Fibroblast of the conjunctiva (primary cell): ENCODE measurements around the gene PRKCE.

Experiments used
- DNase-seq: peaks from one replicate; pipeline ENCODE4 v3.0.0-alpha.2; 2010; ENCODE audit warnings: low read depth

Gene PRKCE

DNA sequence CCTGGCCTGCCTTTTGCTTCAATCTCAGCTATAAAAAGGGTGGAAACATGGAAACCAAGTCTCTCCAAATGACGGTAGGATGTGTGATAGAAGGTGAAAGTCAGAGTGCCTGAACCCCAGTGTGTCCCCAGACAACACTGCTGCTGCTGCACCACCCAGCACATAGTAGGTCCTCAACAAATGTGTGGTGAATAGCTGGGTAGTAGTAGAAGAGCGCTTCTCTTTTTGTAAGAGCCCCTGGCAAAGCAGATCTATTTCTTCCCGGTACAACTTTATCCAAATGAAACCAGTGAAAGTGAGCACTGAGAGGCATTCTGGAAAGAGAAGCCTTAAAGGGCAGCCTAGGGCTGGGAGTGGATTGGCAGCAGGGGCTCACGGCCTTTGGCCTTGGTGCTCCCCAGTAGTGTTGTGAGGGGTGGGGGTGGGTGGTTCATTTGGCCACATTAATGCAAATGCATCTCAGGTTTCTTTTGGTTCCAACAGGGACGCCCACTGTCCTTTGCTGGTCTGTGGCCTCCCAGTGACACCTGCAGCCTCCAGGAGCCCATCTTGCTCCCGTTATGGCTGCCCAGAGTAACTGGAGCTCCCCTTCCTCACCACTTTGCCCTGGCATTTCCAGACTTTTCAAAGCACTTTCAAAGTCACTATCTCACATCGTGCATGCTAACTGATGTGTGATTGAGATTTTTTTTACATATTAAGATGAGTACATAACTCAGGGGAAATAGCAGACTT lies 341.4 kb downstream of the PRKCE start:
- no peak for DNase-seq

DNA sequence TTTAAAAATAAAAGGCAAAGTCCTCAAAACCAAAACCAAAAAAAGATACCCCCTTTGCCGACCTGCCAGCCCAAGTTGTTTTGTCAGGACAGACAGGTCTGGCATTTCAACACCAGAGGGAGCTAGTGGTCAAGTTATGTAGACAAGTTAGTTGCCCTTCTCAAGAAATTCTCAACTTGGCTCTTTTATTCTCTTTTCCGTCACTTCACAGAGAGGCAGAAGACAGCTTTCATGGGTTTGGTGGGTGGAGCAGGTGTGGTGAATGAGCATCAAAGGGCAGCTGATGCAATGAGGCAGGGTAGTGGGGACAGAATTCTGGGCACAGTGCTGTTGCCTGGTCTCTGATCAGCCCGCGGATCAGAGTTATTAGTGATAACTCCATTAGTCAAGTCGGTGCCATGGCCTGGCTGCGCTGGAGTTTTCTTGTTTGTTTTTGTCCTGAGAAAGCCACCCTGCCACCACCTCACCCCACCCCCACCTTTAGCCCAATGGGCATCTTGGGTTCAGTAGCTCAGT lies 342.1 kb downstream of the PRKCE start:
- DNase-seq = peak; percentile 84

DNA sequence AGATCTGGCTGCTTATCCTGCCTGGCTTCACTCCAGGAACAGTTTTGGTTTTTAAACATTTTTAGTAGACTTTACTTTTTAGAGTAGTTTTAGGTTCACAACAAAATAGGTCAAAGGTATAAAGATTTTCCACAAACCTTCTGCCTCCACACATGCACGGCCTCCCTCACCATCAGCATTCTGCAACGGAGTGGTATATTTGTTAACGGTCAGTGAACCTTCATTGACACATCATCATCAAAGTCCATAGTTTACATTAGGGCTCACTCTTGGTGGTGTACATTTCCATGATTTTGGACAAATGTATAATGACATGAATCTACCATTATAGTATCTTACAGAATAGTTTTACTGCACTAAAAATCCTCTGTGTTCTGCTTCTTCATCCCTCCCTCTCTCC lies 342.6 kb downstream of the PRKCE start:
- DNase-seq = no peak

DNA sequence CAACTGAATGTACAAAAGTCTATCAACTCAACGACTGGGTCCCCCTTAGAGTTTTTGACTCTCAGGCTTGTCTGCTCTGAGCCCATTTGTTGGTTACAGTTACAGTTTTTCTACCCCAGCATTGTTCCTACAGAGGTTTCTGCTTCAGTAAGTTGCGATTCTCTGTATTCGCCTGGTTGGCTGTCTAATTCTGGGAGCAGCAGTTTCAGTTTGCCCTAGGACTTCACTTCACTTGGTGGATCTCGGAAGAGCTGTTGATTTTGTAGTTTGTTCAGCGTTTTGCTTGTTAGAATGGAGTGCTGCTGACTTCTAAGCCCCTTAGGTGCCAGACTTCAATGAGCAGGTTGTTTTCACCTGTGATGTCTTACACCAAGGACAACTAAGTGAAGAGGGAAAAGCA lies 349.2 kb downstream of the PRKCE start:
- no peak for DNase-seq

DNA sequence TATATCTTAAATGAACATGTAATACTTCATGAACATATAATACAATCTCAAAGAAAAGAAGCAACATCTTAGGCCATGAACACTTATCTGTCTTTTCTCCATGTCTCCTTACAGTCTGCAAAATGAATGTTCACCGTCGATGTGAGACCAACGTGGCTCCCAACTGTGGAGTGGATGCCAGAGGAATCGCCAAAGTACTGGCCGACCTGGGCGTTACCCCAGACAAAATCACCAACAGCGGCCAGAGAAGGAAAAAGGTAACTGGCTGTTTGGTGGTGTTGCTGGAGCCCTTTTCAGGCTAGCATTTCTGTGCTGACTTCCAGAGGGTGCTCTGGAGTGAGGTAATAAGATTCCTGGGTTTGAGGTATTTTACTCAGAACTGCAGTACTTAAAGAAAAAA lies 349.8 kb downstream of the PRKCE start:
- DNase-seq = no peak

GRCh38 chr2:46001741-46002506 lies 350.4 kb downstream of the PRKCE start:
- DNase-seq = no peak

DNA sequence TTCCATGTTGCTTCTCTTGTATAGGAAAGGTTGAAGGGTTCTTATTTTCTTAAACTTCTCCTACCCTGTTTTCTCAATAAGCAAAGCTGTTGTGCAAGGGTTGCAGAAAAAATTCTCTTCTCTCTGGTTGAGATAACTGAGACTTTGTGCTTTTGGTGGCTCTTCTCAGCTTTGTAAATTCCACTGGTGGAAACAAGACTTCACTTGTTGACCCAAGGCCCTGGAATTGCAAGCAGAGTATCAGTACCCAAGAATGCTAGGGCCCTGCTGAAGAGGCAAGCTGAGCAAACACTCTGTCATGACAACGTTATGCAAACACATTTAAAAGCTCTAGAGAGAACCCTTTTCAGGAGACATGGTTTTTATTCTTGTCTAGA lies 351.0 kb downstream of the PRKCE start:
- DNase-seq = no peak

- no peak for DNase-seq
These were observed 351.5 kb downstream of the PRKCE start for GRCh38 chr2:46002947-46003346.

DNA sequence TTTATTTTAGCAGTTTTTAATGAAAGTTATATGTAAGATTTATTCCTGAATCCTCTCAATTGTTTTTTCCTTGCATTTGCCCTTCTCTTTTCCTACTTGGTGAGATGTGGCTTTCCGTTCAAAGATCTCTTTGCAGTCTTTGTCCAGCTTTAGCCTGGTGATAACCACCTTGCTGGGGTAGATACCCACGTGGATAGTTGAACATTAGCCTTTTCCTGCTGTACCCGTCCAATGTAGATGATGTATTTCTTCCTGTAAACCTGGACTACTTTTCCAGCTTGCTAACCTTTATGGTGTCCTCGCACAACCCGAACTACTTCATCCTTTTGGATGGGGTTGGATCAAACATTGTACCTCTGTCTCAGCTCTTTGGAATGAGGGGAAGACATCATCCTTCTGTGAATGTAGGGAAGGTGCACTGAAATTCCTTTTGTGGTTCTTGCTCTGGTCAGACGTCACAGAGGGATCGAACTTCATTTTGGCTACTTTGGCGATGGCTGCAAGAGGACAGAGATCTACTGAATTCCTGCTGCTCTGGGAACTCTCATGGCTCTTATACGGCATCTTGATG lies 352.5 kb downstream of the PRKCE start:
- no peak for DNase-seq

DNA sequence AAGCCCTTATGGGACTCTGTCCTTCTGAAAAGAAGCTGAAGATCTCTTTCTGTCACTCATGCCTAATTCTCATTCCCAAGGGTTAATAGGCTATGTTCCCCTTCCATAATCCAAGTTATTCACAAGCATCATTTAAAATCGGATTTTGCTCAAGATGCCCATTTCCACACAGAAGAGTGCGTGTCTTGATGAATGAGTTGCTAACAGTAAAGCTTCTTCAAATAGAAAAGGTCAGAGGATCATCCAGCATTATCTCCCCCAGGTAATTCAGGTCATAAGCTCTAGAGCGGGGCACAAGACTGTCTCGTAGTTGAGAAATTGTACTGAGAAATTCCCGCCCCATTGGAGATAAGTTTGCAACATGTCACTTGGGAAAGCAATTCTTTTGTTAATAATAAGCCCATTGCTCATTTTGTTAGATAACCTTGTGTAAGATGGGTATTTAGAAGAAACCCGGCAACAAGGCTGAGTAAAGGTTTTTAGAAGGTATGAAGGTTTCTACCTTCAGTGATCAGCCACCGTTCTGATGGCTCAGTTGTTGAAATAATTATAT lies 355.1 kb downstream of the PRKCE start:
- DNase-seq = no peak

GRCh38 chr2:46007412-46007811 lies 355.9 kb downstream of the PRKCE start:
- DNase-seq = no peak

- no peak for DNase-seq
These were observed 356.8 kb downstream of the PRKCE start for GRCh38 chr2:46008091-46008870.

GRCh38 chr2:46009315-46009714 lies 357.8 kb downstream of the PRKCE start:
- DNase-seq = no peak

DNA sequence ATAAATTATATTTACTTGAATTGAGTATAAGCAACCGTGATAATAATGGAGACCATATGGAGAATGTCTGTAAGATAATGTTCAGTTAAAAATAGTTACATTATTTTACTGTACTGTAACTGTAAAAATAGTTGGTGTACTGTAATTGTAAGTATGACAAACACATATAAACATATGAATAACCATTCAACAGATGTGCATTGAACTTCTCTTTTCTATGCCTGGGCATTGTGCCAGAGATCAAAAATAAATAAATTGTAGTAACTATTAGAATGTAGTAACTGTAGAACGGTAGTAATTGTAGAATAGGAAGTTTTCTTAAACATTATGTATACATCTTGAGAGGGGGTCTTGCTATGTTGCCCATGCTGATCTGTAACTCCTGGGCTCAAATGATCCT lies 358.3 kb downstream of the PRKCE start:
- DNase-seq = no peak

GRCh38 chr2:46010223-46010924 lies 358.9 kb downstream of the PRKCE start:
- no peak for DNase-seq

DNA sequence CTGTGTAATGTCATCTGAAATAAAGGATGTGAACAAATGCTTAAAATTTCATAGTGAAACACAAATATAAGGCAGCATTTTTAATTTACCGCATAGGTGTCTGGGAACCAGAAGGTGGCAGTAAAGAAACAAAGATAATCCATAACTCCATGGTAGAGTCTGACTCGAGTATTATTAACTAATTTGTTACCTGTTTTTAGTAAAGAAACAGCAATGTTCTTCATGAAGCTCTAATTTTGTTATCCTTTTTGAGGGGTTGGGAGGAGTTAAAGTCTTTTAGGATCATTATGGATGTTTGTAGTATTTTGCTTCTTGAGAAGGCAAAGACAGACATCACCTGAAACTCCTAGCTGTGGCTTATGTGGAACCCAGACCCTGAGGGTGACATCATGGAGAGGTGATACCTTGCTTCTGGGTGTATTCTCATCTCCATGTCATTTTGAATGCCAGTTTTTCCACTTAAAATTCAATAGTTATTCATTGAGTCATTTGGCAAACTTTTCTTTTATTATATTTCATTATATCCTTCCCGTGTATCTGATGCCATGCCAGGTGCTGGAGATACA lies 359.5 kb downstream of the PRKCE start:
- peak; percentile 53 for DNase-seq

GRCh38 chr2:46012618-46013240 lies 361.3 kb downstream of the PRKCE start:
- DNase-seq = no peak

GRCh38 chr2:46013726-46014125 lies 362.3 kb downstream of the PRKCE start:
- DNase-seq = no peak

DNA sequence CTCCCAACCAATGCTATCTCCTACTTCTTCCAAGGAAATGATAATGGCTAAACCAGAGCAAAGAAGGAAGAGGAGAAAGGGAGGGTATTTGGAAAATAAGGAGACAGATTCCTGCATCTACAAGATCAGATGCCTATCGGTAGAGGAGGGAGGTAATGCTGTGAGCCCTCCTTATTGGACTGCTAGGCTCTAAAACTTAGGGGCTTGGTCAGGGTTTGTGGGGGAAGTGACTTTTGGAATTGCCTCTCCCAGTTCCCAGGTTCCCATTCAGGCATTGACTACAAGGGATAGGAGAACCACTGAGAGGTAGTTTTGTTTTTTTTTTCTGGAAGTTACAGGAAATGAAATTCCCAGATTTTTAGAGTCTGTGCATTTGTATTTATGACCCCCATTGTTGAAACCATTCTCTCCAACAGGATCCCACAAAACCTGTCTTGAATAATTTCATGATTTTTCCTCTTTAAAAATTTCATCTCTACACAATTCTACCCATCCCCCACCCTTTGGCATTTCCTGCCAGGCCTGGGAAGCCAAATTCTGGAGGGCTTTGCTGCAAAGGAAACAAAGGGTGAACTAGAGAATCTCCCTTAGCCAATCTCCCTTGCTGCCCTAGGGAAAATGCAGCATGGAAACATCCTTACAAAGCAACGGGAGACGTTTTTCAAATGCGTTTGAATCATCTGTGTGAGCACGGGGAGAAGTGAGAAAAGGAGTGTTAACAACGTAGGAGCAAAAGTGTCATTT lies 363.6 kb downstream of the PRKCE start:
- DNase-seq = no peak

- no peak for DNase-seq
These were observed 364.2 kb downstream of the PRKCE start for GRCh38 chr2:46015671-46016070.
